Uterus (tissue), 4 donors: Measurements from ENCODE around the gene NSRP1. TPM values are rescaled to one million over a fixed set of nuclear protein-coding genes. Genes with fewer than 3 reads are reported as not detected.
"Not testable (repeated sequence)": the region's sequence is repeated elsewhere in the genome, so short reads cannot be mapped to it uniquely, and the experiment has no call there.

Experiments used
- DNase-seq, 2 donors: peaks; one replicate each; pipeline ENCODE4 v3.0.0-alpha.2; 2019 to 2020
- H3K27ac ChIP-seq, 2 donors: fragments of 200-600 bp; sonication (generic); 1 replicate in 1 of 2; 2 replicates in 1 of 2; pipeline ENCODE4 v1.5.1; 2016 to 2018
- H3K27me3 ChIP-seq, 2 donors: fragments of 200-600 bp; sonication (generic); one replicate each; pipeline ENCODE4 v1.5.1; 2018 to 2019; ENCODE audit warnings: control low read depth in 1 of 2
- H3K36me3 ChIP-seq, 2 donors: fragments of 200-600 bp; sonication (generic); one replicate each; pipeline ENCODE4 v1.5.1; 2019; ENCODE audit warnings: control low read depth in 1 of 2
- H3K4me1 ChIP-seq, 2 donors: fragments of 200-600 bp; sonication (generic); one replicate each; pipeline ENCODE4 v1.5.1; 2018 to 2019; ENCODE audit warnings: control low read depth in 1 of 2
- H3K4me3 ChIP-seq, 2 donors: fragments of 200-600 bp; sonication (generic); 1 replicate in 1 of 2; 2 replicates in 1 of 2; pipeline ENCODE4 v1.5.1; 2018 to 2019; ENCODE audit warnings: mild to moderate bottlenecking in 1 of 2
- H3K9me3 ChIP-seq, 2 donors: fragments of 200-600 bp; sonication (generic); one replicate each; pipeline ENCODE4 v1.5.1; 2019; ENCODE audit warnings: control low read depth in 1 of 2
- POLR2A ChIP-seq, 2 donors: fragments of 450-650 bp; IDR thresholded peaks; one replicate each; pipeline ENCODE4 v1.6.1; 2016; ENCODE audit warnings: antibody characterized with exemption in 2 of 2, mild to moderate bottlenecking in 1 of 2, moderate library complexity in 1 of 2
- intact Hi-C: fragments of 100-400 bp; cut with DNase I; formaldehyde crosslinking; loops from one replicate; pipeline ENCODE4 v1.15.1; 2023; ENCODE audit warnings: low total_unique reads
- total RNA-seq, 4 donors: library from RNA; depleted of rRNA in 3 of 4; stranded (reverse); fragments of >200 nt in 3 of 4; gene quantifications; one replicate each; pipeline versions ENCODE4 v1.1.0 to v1.2.4, GENCODE V29; 2014 to 2023
- TF ChIP-seq, protein P1 (sequence below), 4 experiments: fragments of 200-600 bp in 2 of 4; fragments of 450-650 bp in 2 of 4; sonication (generic) in 2 of 4; IDR thresholded peaks; one replicate each; pipeline ENCODE4 v1.5.1; 2016 to 2019; ENCODE audit warnings: antibody characterized with exemption in 4 of 4, mild to moderate bottlenecking in 2 of 4, moderate library complexity in 1 of 4
- donor health status: DM: yes; HTN: yes; CAD: no.

NSRP1 gene
- total RNA-seq, 4 donors from 2014 or later: 8.8 to 53.1 (median 26.8) TPM

DNA sequence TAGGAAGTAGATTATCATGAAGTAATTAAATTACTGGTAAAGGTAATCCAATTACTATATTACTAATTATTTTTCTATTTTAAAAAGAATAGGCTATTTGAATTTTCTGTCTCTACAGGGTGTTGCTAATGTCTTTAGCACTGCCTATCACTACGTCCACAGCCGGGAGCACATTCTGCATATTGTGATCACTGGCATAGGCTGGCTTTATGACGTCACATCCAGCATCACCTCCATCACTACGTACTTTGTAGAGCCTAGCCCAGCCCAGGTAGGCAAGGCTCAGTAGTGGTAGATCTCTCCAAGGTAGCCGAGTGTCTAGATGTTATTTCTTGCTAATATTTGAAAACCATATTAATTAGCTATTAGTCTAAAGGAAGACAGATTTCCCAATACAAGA is 33.8 kb upstream of the NSRP1 start:
- Histone ChIP-seq H3K9me3 (no peaks in the 10 kb centered on the region), H3K36me3 (no peaks in the 10 kb centered on the region), H3K4me1 (no peaks in the 10 kb centered on the region), H3K27ac (no peak overlapping the region), H3K4me3 (no peak overlapping the region), H3K27me3 (no peaks in the 10 kb centered on the region)
- DNase-seq: no peak
- TF ChIP-seq, protein P1, sequence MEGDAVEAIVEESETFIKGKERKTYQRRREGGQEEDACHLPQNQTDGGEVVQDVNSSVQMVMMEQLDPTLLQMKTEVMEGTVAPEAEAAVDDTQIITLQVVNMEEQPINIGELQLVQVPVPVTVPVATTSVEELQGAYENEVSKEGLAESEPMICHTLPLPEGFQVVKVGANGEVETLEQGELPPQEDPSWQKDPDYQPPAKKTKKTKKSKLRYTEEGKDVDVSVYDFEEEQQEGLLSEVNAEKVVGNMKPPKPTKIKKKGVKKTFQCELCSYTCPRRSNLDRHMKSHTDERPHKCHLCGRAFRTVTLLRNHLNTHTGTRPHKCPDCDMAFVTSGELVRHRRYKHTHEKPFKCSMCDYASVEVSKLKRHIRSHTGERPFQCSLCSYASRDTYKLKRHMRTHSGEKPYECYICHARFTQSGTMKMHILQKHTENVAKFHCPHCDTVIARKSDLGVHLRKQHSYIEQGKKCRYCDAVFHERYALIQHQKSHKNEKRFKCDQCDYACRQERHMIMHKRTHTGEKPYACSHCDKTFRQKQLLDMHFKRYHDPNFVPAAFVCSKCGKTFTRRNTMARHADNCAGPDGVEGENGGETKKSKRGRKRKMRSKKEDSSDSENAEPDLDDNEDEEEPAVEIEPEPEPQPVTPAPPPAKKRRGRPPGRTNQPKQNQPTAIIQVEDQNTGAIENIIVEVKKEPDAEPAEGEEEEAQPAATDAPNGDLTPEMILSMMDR (IDR thresholded peaks at IDR 0.05): no peak
- TF ChIP-seq POLR2A (IDR thresholded peaks at IDR 0.05): no peak
- intact Hi-C loops: no loop called here

DNA sequence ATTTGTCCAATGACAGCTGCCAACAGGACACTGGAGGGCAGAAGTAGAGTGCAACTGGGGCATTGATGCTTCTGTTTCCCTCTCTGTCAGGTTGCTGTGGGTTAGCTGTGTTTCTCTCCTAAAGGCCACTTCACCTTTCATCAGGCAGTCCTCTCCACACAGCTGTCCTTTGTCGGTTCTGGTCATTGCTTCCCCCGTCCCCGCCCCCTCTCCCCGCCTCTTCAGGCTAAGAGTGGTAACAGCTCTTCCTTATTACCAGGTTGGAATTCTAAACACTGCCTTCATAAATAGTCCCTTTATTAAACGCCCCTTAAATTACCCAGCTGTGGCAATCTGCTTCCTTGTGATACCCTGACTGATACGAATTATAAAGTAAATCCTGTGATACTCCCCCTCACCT is 31.8 kb upstream of the NSRP1 start:
- TF ChIP-seq, protein P1 (IDR thresholded peaks at IDR 0.05): no peak
- TF ChIP-seq POLR2A (IDR thresholded peaks at IDR 0.05): no peak
- no peak overlapping the region for H3K27ac ChIP-seq
- H3K4me3 ChIP-seq: no peak overlapping the region
- intact Hi-C loops: no loop called here
- no peaks in the 10 kb centered on the region for H3K36me3 ChIP-seq
- no peaks in the 10 kb centered on the region for H3K27me3 ChIP-seq
- DNase-seq: no peak
- no peaks in the 10 kb centered on the region for H3K4me1 ChIP-seq
- no peaks in the 10 kb centered on the region for H3K9me3 ChIP-seq

DNA sequence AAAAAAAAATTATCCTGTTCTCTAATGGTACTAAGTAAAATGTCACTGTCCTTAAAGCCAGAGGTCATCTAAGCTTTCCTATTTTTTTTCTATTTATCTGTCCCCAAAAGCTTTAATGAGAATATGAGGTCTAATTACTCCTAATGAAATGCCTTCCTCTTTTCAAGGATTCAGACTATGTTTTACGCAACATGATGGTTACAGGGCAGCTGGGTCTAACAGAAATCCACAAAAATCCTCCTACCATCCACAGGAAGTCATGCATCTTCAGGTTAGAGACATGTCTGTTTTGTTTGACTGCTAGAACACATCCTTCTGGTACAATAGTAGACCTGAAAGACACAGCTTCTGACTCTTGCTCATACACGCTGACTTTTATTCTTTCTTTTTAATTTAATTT is 29.7 kb upstream of the NSRP1 start:
- Histone ChIP-seq H3K27me3 (no peaks in the 10 kb centered on the region), H3K36me3 (no peaks in the 10 kb centered on the region), H3K27ac (no peak overlapping the region), H3K9me3 (no peaks in the 10 kb centered on the region), H3K4me3 (no peak overlapping the region), H3K4me1 (no peaks in the 10 kb centered on the region)
- TF ChIP-seq POLR2A (IDR thresholded peaks at IDR 0.05): no peak
- TF ChIP-seq, protein P1 (IDR thresholded peaks at IDR 0.05): no peak
- no peak for DNase-seq
- intact Hi-C loops: no loop called here

DNA sequence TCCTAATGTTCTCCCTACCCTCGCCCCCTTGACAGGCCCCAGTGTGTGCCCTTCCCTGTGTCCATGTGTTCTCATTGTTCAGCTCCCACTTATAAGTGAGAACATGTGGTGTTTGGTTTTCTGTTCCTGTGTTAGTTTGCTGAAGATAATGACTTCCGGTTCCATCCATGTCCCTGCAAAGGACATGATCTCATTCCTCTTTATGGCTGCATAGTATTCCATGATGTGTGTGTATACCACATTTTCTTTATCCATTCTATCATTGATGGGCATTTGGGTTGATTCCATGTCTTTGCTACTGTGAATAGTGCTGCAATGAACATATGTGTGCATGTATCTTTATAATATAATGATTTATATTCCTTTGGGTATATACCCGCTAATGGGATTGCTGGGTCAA is 29.2 kb upstream of the NSRP1 start:
- DNase-seq, H3K9me3 ChIP-seq, H3K4me1 ChIP-seq, H3K27ac ChIP-seq, intact Hi-C loops, H3K36me3 ChIP-seq, H3K27me3 ChIP-seq, H3K4me3 ChIP-seq: not testable (repeated sequence)

DNA sequence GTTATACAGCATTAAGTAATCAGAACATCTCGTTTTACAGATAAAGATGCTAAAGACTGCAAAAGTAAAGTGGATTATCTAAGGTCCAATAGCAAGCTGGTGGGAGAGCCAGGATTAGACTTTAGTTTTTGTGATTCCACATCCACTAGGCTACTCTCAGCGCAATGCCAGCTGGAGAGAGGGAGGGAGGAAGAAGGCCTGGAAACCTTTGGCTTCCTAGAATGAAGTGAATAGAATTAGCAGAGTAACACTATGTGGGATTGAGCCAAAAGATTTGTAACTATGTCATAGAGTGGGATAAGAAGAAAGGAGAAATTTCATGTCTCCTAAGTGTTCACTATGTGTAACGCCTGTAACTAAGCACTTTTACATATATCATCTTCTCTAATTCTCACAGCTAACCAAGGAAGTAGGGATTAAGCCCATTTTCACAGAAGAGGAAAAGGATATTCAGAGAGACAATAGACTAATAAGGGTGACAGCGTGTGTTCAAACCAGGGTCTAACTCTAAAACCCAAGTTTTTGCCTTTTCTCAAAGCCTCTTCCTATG is 25.4 kb upstream of the NSRP1 start:
- H3K27ac ChIP-seq: no peak overlapping the region
- H3K36me3 ChIP-seq: no peaks in the 10 kb centered on the region
- DNase-seq: no peak
- intact Hi-C loops: no loop called here
- H3K4me1 ChIP-seq: no peaks in the 10 kb centered on the region
- H3K9me3 ChIP-seq: no peaks in the 10 kb centered on the region
- TF ChIP-seq, protein P1 (IDR thresholded peaks at IDR 0.05): no peak
- TF ChIP-seq POLR2A (IDR thresholded peaks at IDR 0.05): no peak
- no peaks in the 10 kb centered on the region for H3K27me3 ChIP-seq
- H3K4me3 ChIP-seq: no peak overlapping the region

DNA sequence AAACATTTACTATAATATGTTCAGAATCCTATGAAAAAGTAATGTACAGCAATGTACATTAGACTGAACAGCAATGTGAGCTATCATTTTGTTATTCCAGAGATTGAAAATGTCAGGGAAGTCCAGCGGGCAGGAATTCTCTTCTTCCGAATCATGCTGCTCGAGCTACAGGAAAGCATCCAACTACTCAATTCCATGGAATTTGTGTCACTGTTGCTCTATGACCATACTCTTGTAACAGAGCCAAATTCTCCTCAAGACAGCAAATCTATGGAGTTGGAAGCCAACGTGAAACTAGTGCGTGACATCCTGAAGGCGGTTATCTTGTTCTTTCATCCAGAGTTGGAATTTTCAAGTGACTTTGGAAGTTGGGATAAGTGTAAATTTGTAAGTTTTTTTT is 24.8 kb upstream of the NSRP1 start:
- no peaks in the 10 kb centered on the region for H3K36me3 ChIP-seq
- H3K4me3 ChIP-seq: no peak overlapping the region
- H3K4me1 ChIP-seq: no peaks in the 10 kb centered on the region
- no peak for DNase-seq
- no peak overlapping the region for H3K27ac ChIP-seq
- no peaks in the 10 kb centered on the region for H3K27me3 ChIP-seq
- H3K9me3 ChIP-seq: no peaks in the 10 kb centered on the region
- intact Hi-C loops: no loop called here
- TF ChIP-seq, protein P1 (IDR thresholded peaks at IDR 0.05): no peak
- no peak for TF ChIP-seq POLR2A (IDR thresholded peaks at IDR 0.05)
